GM12878 (cell line): ENCODE data around the gene CDC42BPA. TPM values are rescaled to one million over a fixed set of nuclear protein-coding genes. Genes with fewer than 3 reads are reported as not detected.

Experiments
- ATAC-seq: fragments of 200-7000 bp; cut with Tn5 transposase; 3 replicates; pipeline ENCODE4 v1.9.1; 2020; ENCODE audit warnings: mild to moderate bottlenecking, moderate library complexity
- BruUV-seq: library from RNA; stranded (reverse); fragments of 400-500 nt; replicated peaks from 2 replicates; lab custom pipeline; 2021; lab: Mats Ljungman, UMichigan
- CTCF ChIA-PET: fragments of 300-600 bp; sonication (Branson Sonifier 250); formaldehyde crosslinking; extraction: SDS; loops from one replicate; lab custom pipeline; 2021; ENCODE audit warnings: inconsistent platforms; lab: Yijun Ruan, JAX
- POLR2A ChIA-PET: fragments of 350-600 bp; formaldehyde crosslinking; extraction: SDS; loops from one replicate; lab custom pipeline; 2021; ENCODE audit warnings: inconsistent platforms; lab: Charles Lee
- RAD21 ChIA-PET: fragments of 300-600 bp; sonication (Branson Sonifier 250); formaldehyde crosslinking; loops from one replicate; lab custom pipeline; 2023; ENCODE audit warnings: antibody characterized with exemption; ENCODE audit not compliant: unreplicated experiment; lab: Charles Lee
- SMC1A ChIA-PET: fragments of 300-600 bp; sonication (Branson Sonifier 250); formaldehyde crosslinking; loops from one replicate; lab custom pipeline; 2023; ENCODE audit not compliant: unreplicated experiment, uncharacterized antibody; lab: Charles Lee
- DNase-seq: peaks from one replicate; pipeline ENCODE4 v3.0.0-alpha.2; 2011; ENCODE audit warnings: low read depth, low spot score
- FAIRE-seq: peaks from 3 replicates; lab custom pipeline; 2011; peaks lifted over from hg19 to GRCh38; lab: Jason Lieb, UNC
- H2AFZ ChIP-seq: 2 replicates; pipeline ENCODE4 v1.6.0; 2011; ENCODE audit warnings: low read depth, low read length, control low read depth; ENCODE audit not compliant: control insufficient read depth
- H3K27ac ChIP-seq: 2 replicates; pipeline ENCODE4 v1.5.1; 2011; ENCODE audit warnings: control low read depth; ENCODE audit not compliant: control insufficient read depth, insufficient read depth
- H3K27me3 ChIP-seq, 2 experiments: replicated peaks in 1 of 2; 2 replicates each; pipeline versions ENCODE4 v1.6.0 to v1.6.1; 2011; ENCODE audit warnings: low read length in 1 of 2; ENCODE audit not compliant: control insufficient read depth in 2 of 2, insufficient read depth in 2 of 2
- H3K36me3 ChIP-seq, 2 experiments: 2 replicates each; pipeline ENCODE4 v1.5.1; 2011; ENCODE audit warnings: low read length in 1 of 2; ENCODE audit not compliant: control insufficient read depth in 2 of 2, insufficient read depth in 2 of 2
- H3K4me1 ChIP-seq: 2 replicates; pipeline ENCODE4 v1.6.1; 2011; ENCODE audit warnings: mild to moderate bottlenecking, low read length, moderate library complexity, mixed read lengths; ENCODE audit not compliant: control insufficient read depth, insufficient read depth
- H3K4me2 ChIP-seq: 2 replicates; pipeline ENCODE4 v1.6.0; 2011; ENCODE audit warnings: control low read depth; ENCODE audit not compliant: control insufficient read depth, insufficient read depth
- H3K4me3 ChIP-seq: fragments of 200-600 bp; sonication (generic); 2 replicates; pipeline ENCODE4 v1.5.1; 2016
- H3K79me2 ChIP-seq: 2 replicates; pipeline ENCODE4 v1.6.0; 2011; ENCODE audit warnings: low read length; ENCODE audit not compliant: control insufficient read depth, insufficient read depth
- H3K9ac ChIP-seq: 2 replicates; pipeline ENCODE4 v1.8.0; 2011; ENCODE audit warnings: low read length, control low read depth, mixed read lengths; ENCODE audit not compliant: control insufficient read depth, insufficient read depth
- H3K9me3 ChIP-seq: replicated peaks from 3 replicates; pipeline ENCODE4 v1.5.1; 2011; ENCODE audit warnings: mild to moderate bottlenecking, low read length; ENCODE audit not compliant: control insufficient read depth, insufficient read depth
- H4K20me1 ChIP-seq: 2 replicates; pipeline ENCODE4 v1.6.0; 2011; ENCODE audit not compliant: control insufficient read depth, insufficient read depth
- BACH1 ChIP-seq: fragments of 450-650 bp; IDR thresholded peaks from 2 replicates; pipeline ENCODE4 v1.6.1; 2017; ENCODE audit warnings: mild to moderate bottlenecking, borderline replicate concordance
- CBX3 ChIP-seq: fragments of 200-600 bp; sonication (generic); IDR thresholded peaks from 2 replicates; pipeline ENCODE4 v1.6.1; 2016; ENCODE audit warnings: low read depth, borderline replicate concordance
- CREM ChIP-seq: IDR thresholded peaks from 2 replicates; pipeline ENCODE4 v1.6.1; 2014; ENCODE audit warnings: antibody characterized with exemption, low read depth
- ELK1 ChIP-seq: IDR thresholded peaks from 2 replicates; pipeline ENCODE4 v1.6.1; 2012; ENCODE audit warnings: low read depth, low read length, improper control_type of control experiment
- HDAC2 ChIP-seq: fragments of 200-600 bp; sonication (generic); IDR thresholded peaks from 2 replicates; pipeline ENCODE4 v1.6.1; 2017
- IRF3 ChIP-seq: fragments of 450-650 bp; IDR thresholded peaks from 2 replicates; pipeline ENCODE4 v1.6.1; 2014; ENCODE audit warnings: mild to moderate bottlenecking
- KLF5 ChIP-seq: fragments of 450-650 bp; IDR thresholded peaks from 2 replicates; pipeline ENCODE4 v1.6.1; 2014; ENCODE audit warnings: mild to moderate bottlenecking; ENCODE audit not compliant: partially characterized antibody
- MEF2A ChIP-seq: IDR thresholded peaks from 2 replicates; pipeline ENCODE4 v1.6.1; 2011; ENCODE audit warnings: low read depth, mild to moderate bottlenecking, low read length, moderate library complexity; ENCODE audit not compliant: insufficient read depth
- NFXL1 ChIP-seq: fragments of 450-650 bp; IDR thresholded peaks from 2 replicates; pipeline ENCODE4 v1.6.1; 2017; ENCODE audit warnings: antibody characterized with exemption, mild to moderate bottlenecking, borderline replicate concordance
- PAX5 ChIP-seq: IDR thresholded peaks from 2 replicates; pipeline ENCODE4 v1.6.1; 2011; ENCODE audit warnings: low read depth, low read length, borderline replicate concordance
- RFX5 ChIP-seq: IDR thresholded peaks from 2 replicates; pipeline ENCODE4 v1.6.1; 2011; ENCODE audit warnings: low read depth, low read length, improper control_type of control experiment
- TCF12 ChIP-seq: IDR thresholded peaks from 2 replicates; pipeline ENCODE4 v1.6.1; 2011; ENCODE audit warnings: low read depth, mild to moderate bottlenecking, low read length
- USF1 ChIP-seq: IDR thresholded peaks from 2 replicates; pipeline ENCODE4 v1.6.1; 2011; ENCODE audit warnings: borderline replicate concordance, low read depth, mild to moderate bottlenecking, moderate library complexity, mixed read lengths, low read length; ENCODE audit not compliant: insufficient read depth; ENCODE audit errors: extremely low read length
- YY1 ChIP-seq: IDR thresholded peaks from 2 replicates; pipeline ENCODE4 v1.6.1; 2011; ENCODE audit warnings: low read depth, mild to moderate bottlenecking, low read length
- ZNF207 ChIP-seq: fragments of 450-650 bp; IDR thresholded peaks from 2 replicates; pipeline ENCODE4 v1.6.1; 2014; ENCODE audit warnings: antibody characterized with exemption, mild to moderate bottlenecking, borderline replicate concordance
- ZNF687 ChIP-seq: fragments of 450-650 bp; IDR thresholded peaks from 2 replicates; pipeline ENCODE4 v1.6.1; 2017; ENCODE audit warnings: mild to moderate bottlenecking, moderate library complexity
- ZSCAN29 ChIP-seq: fragments of 450-650 bp; IDR thresholded peaks from 2 replicates; pipeline ENCODE4 v1.6.1; 2017; ENCODE audit warnings: mild to moderate bottlenecking, moderate library complexity
- WGBS: methylation state at CpG from one replicate; pipeline ENCODE4 v1.1.6; 2016; ENCODE audit warnings: low lambda C conversion rate; ENCODE audit not compliant: insufficient replicate concordance, insufficient coverage; ENCODE audit errors: missing lambda C conversion rate; 5-methylcytosine and 5-hydroxymethylcytosine counted together
- in situ Hi-C: fragments of 300-500 bp; cut with MboI; formaldehyde crosslinking; loops from 9 replicates; pipeline ENCODE4 v1.14.3; 2018; ENCODE audit warnings: mixed read lengths
- intact Hi-C: fragments of 100-400 bp; cut with micrococcal nuclease; formaldehyde crosslinking; loops from one replicate; pipeline ENCODE4 v1.14.2; 2022; ENCODE audit not compliant: unreplicated experiment
- polyA plus RNA-seq, 11 experiments: library from polyadenylated mRNA; depleted of rRNA in 4 of 11; unstranded in 6 of 11; stranded (reverse) in 5 of 11; fragments of >200 nt; fragmentation: Nextera tagmentation in 4 of 11; fragmentation: Illumina TruSeq in 1 of 11; extraction: Ambion mirVana in 4 of 11; extraction: Trizol in 1 of 11; gene quantifications; 1 replicate in 1 of 11; 2 replicates in 10 of 11; pipeline versions ENCODE4 v1.2.1 to v1.2.3, GENCODE V29; 2011 to 2016; ENCODE audit warnings: inconsistent platforms in 2 of 11, missing spikeins in 2 of 11, low read depth in 1 of 11
- total RNA-seq, 4 experiments: library from RNA; depleted of rRNA in 3 of 4; stranded (reverse); fragments of >200 nt in 3 of 4; fragmentation: Illumina TruSeq in 1 of 4; extraction: Trizol in 1 of 4; gene quantifications; 2 replicates each; pipeline versions ENCODE4 v1.2.1 to v1.2.3, GENCODE V29; 2013 to 2021

The CDC42BPA gene
- total and polyA plus RNA-seq, 10 of the 15 experiments (the other 5 are each of a cell fraction or from before 2014, with no cell fraction given), result 0.02 to 0.52 (median 0.10) TPM

- TF ChIP-seq KLF5 (no peak), RFX5 (no peak), TCF12 (no peak), CREM (no peak), PAX5 (no peak)
These were observed 128.0 kb downstream of the CDC42BPA start (continued) for GRCh38 chr1:227190321-227190720.

- in situ Hi-C loops (no loop called here), intact Hi-C loops (no loop called here)
- no TSS peak for BruUV-seq
- SMC1A ChIA-PET, result no interaction called here
- Histone ChIP-seq H3K9ac (no peak overlapping the region), H3K36me3 (no peaks in the 10 kb centered on the region), H3K79me2 (no peaks in the 10 kb centered on the region), H4K20me1 (no peaks in the 10 kb centered on the region), H3K9me3 (no peaks in the 10 kb centered on the region), H3K4me2 (no peak overlapping the region), H3K4me1 (no peaks in the 10 kb centered on the region), H3K4me3 (no peak overlapping the region), H3K27me3 (no peaks in the 10 kb centered on the region), H2AFZ (no peak overlapping the region), H3K27ac (no peak overlapping the region)
- WGBS, result 38% methylated on average over 9 of the region's 9 CpGs
- FAIRE-seq, result no peak
- POLR2A ChIA-PET, result no interaction called here
- CTCF ChIA-PET, result no interaction called here
- no peak for DNase-seq
- no peak for ATAC-seq
- RAD21 ChIA-PET, result no interaction called here
- TF ChIP-seq ZNF207, result no peak
- no peak for TF ChIP-seq YY1
- TF ChIP-seq ELK1, result no peak
- no peak for TF ChIP-seq CBX3
- TF ChIP-seq NFXL1, result no peak
- no peak for TF ChIP-seq MEF2A
- TF ChIP-seq HDAC2, result no peak
- TF ChIP-seq ZSCAN29, result no peak
- no peak for TF ChIP-seq ZNF687
- TF ChIP-seq IRF3, result no peak
- TF ChIP-seq BACH1, result no peak
- no peak for TF ChIP-seq USF1
These were observed 133.0 kb downstream of the CDC42BPA start for GRCh38 chr1:227185291-227185690.
